Ishikawa (cell line): Measurements from ENCODE around the gene IL18R1.

Experiments used
- CEBPB ChIP-seq: IDR thresholded peaks from 2 replicates; pipeline ENCODE4 v1.6.1; 2012
- CREB1 ChIP-seq: IDR thresholded peaks from 2 replicates; pipeline ENCODE4 v1.6.1; 2012; ENCODE audit warnings: low read depth
- EP300 ChIP-seq: IDR thresholded peaks from 2 replicates; pipeline ENCODE4 v1.6.1; 2012; ENCODE audit warnings: borderline replicate concordance
- FOXM1 ChIP-seq: IDR thresholded peaks from 2 replicates; pipeline ENCODE4 v1.6.1; 2012; ENCODE audit warnings: low read depth, borderline replicate concordance
- MAX ChIP-seq: IDR thresholded peaks from 2 replicates; pipeline ENCODE4 v1.6.1; 2012
- NFIC ChIP-seq: IDR thresholded peaks from 2 replicates; pipeline ENCODE4 v1.6.1; 2012
- RAD21 ChIP-seq: IDR thresholded peaks from 2 replicates; pipeline ENCODE4 v1.6.1; 2012; ENCODE audit warnings: low read depth
- REST ChIP-seq: IDR thresholded peaks from 2 replicates; pipeline ENCODE4 v1.6.1; 2012; ENCODE audit warnings: low read depth, mild to moderate bottlenecking
- TAF1 ChIP-seq: IDR thresholded peaks from 2 replicates; pipeline ENCODE4 v1.6.1; 2012; ENCODE audit warnings: low read depth, mild to moderate bottlenecking
- TCF12 ChIP-seq: IDR thresholded peaks from 2 replicates; pipeline ENCODE4 v1.6.1; 2012; ENCODE audit warnings: low read depth
- TEAD4 ChIP-seq: IDR thresholded peaks from 2 replicates; pipeline ENCODE4 v1.6.1; 2012
- USF1 ChIP-seq: IDR thresholded peaks from 2 replicates; pipeline ENCODE4 v1.6.1; 2012
- YY1 ChIP-seq: IDR thresholded peaks from 2 replicates; pipeline ENCODE4 v1.6.1; 2012; ENCODE audit warnings: low read depth
- ZBTB7A ChIP-seq: IDR thresholded peaks from 2 replicates; pipeline ENCODE4 v1.6.1; 2012; ENCODE audit warnings: low read depth

- TF ChIP-seq TAF1 (no peak), CREB1 (no peak), CEBPB (no peak), MAX (no peak), TEAD4 (no peak), EP300 (no peak), USF1 (no peak), REST (no peak), NFIC (no peak), TCF12 (no peak), ZBTB7A (no peak), YY1 (no peak), FOXM1 (no peak), RAD21 (no peak)
These were observed 31.4 kb downstream of the IL18R1 start for GRCh38 chr2:102386867-102387541.
